ENCODE measurements around the gene OR2F1.

DNA sequence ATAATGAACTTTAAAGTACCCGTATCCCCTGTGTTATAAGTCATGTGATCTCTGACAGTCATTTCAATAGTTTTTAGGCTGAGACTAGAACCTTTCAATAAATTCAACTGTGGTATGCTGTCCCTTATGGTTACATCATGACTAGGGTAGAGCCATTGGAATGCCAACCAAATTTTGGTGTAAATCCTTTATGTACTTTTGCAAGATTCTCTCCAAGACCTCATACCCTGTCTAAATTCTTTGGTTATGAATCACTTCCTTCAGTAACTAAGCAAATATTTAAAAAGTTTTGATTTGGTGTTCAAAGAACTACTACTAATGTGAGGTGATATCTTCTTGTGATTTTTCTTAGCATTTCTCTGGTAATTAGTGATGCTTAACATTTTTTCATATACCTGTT is 24.7 kb downstream of the OR2F1 start:
- TF ChIP-seq, protein P1, sequence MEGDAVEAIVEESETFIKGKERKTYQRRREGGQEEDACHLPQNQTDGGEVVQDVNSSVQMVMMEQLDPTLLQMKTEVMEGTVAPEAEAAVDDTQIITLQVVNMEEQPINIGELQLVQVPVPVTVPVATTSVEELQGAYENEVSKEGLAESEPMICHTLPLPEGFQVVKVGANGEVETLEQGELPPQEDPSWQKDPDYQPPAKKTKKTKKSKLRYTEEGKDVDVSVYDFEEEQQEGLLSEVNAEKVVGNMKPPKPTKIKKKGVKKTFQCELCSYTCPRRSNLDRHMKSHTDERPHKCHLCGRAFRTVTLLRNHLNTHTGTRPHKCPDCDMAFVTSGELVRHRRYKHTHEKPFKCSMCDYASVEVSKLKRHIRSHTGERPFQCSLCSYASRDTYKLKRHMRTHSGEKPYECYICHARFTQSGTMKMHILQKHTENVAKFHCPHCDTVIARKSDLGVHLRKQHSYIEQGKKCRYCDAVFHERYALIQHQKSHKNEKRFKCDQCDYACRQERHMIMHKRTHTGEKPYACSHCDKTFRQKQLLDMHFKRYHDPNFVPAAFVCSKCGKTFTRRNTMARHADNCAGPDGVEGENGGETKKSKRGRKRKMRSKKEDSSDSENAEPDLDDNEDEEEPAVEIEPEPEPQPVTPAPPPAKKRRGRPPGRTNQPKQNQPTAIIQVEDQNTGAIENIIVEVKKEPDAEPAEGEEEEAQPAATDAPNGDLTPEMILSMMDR (IDR thresholded peaks at IDR 0.05), result no peak
- TF ChIP-seq POLR2AphosphoS5 (IDR thresholded peaks at IDR 0.05; ENCODE audit: insufficient read depth in 1 of 2, low read depth in 1 of 2), result no peak
